ENCODE results near the gene CHPT1. TPM values are rescaled to one million over a fixed set of nuclear protein-coding genes. Genes with fewer than 3 reads are reported as not detected.

CHPT1 gene
- total RNA-seq, 3 donors from 2014 or later (not counting 1 experiment from before 2014, with no cell fraction given): 3.9 to 23.6 (median 7.3) TPM

DNA sequence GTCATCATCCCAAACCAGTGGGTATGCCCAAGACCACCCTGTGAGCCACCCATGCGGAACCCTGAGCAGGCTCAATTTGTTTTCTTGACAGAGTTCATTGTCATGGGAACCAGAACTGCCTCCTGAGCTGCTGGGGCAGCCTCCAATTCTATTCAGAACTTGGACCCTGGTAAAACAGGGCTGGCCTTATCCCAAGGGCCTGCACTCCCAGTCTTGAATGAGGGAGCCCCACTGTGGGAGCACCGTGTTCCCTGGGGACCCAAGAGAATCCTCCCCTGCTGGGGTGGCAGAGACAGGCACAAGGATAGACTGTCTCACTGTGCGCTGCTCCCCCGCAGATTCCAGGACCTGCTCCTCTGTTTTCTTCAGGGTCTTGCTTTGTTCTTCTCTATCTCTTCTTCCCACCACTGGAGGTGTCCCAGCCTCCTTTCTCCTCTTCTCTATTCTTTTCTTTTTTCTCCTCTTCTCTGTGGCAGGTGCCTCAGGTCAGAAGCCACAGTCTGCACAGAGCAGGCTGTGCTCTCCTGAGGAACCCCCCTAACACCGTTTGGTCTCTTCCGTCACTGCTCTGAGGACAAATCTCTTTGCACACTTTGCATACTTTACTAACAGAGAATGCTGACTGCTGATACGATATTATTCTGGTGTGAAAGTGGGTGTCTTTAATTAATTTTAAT, 31.2 kb upstream of the CHPT1 start:
- Histone ChIP-seq H3K27ac (ENCODE audit: low read length) (no peak overlapping the region), H3K27me3 (ENCODE audit: control insufficient read depth, insufficient read depth, low read length) (no peaks in the 10 kb centered on the region)
- ATAC-seq: no peak

DNA sequence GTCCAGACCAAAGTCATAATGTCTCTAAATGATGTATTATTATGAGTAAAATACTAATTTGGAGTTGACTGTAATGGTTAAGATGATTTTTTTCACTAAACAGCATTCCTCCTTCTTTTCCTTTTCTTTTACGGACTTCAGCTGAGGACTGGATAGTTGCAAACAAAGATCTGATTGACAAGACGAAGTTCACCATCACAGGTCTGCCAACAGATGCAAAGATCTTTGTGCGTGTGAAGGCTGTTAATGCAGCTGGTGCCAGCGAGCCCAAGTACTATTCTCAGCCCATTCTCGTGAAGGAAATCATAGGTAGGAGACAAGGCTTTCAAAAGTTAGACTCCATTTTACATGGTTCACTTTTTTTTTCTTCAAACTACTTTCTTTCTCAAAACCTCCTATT, 29.8 kb upstream of the CHPT1 start:
- H3K4me1 Mint-ChIP-seq: peaks cover 20 to 21% of the 10 kb centered on the region in 2 donors
- DNase-seq (no peak), ATAC-seq (no peak)
- H3K27ac Mint-ChIP-seq: no peak overlapping the region
- H3K9me3 Mint-ChIP-seq: no peaks in the 10 kb centered on the region
- Histone ChIP-seq H3K4me3 (ENCODE audit: low read length) (no peak overlapping the region), H3K27ac (ENCODE audit: low read length) (no peak overlapping the region), H3K36me3 (ENCODE audit: control insufficient read depth, insufficient read depth, low read length) (no peaks in the 10 kb centered on the region), H3K4me1 (ENCODE audit: control insufficient read depth, insufficient read depth, low read length) (peaks cover 17% of the 10 kb centered on the region), H3K9me3 (ENCODE audit: control insufficient read depth, insufficient read depth, low read length) (no peaks in the 10 kb centered on the region), H3K27me3 (ENCODE audit: control insufficient read depth, insufficient read depth, low read length) (no peaks in the 10 kb centered on the region)
- TF ChIP-seq CTCF (IDR thresholded peaks at IDR 0.05): no peak
- no peaks in the 10 kb centered on the region for H3K36me3 Mint-ChIP-seq
- intact Hi-C loops (cut with micrococcal nuclease): no loop called here
- peaks cover 12 to 21% of the 10 kb centered on the region in 2 donors for H3K27me3 Mint-ChIP-seq (ENCODE audit: low read depth in 2 of 2)
- WGBS (ENCODE audit: insufficient coverage): 94% methylated on average over 5 of the region's 5 CpGs
- no peak overlapping the region for H3K4me3 Mint-ChIP-seq

More for the DNA sequence above, 31.2 kb upstream of the CHPT1 start:
- no peaks in the 10 kb centered on the region for H3K9me3 Mint-ChIP-seq
- DNase-seq: no peak
- no peak overlapping the region for H3K27ac Mint-ChIP-seq
- WGBS (ENCODE audit: insufficient coverage): 93% methylated on average over 6 of the region's 7 CpGs
- H3K9me3 ChIP-seq (ENCODE audit: control insufficient read depth, insufficient read depth, low read length): no peaks in the 10 kb centered on the region
- peaks cover 8 to 9% of the 10 kb centered on the region in 2 donors for H3K4me1 Mint-ChIP-seq
- peaks cover 4% of the 10 kb centered on the region for H3K4me1 ChIP-seq (ENCODE audit: control insufficient read depth, insufficient read depth, low read length)
- H3K27me3 Mint-ChIP-seq (ENCODE audit: low read depth in 2 of 2): peaks cover 12 to 21% of the 10 kb centered on the region in 2 donors
- intact Hi-C loops (cut with micrococcal nuclease): no loop called here
- H3K4me3 Mint-ChIP-seq: no peak overlapping the region
- H3K4me3 ChIP-seq (ENCODE audit: low read length): no peak overlapping the region
- no peaks in the 10 kb centered on the region for H3K36me3 ChIP-seq (ENCODE audit: control insufficient read depth, insufficient read depth, low read length)
- H3K36me3 Mint-ChIP-seq: no peaks in the 10 kb centered on the region
- no peak for TF ChIP-seq CTCF (IDR thresholded peaks at IDR 0.05)

DNA sequence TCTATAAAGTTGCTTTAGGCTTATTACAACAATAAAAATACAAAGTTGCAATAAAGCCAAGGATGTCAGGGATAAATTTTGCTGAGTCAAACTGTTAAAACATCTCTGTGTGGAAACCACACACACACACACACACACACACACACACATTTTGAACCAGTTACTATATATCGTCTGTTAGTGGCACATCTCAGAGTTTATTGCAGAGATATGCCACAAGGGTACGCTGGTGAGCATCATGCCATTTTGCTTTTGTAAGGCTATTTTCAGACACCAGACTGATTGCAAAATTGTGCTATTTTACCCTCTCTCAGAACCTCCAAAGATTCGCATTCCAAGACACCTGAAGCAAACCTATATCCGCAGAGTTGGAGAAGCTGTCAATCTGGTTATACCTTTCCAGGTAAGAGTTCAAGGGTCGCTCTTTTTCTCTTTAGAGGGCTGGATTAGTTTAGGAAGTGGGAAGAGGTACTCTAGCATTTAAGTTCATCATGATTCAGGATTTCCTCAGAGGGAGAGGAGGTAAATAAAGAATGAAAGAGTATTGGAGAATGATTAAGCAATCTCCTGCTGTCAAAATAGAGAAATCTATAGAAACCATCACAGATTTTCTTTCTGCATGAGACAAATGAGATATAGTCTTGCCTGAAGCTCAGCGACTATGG, 27.3 kb upstream of the CHPT1 start:
- H3K9me3 Mint-ChIP-seq: no peaks in the 10 kb centered on the region
- Histone ChIP-seq H3K27ac (ENCODE audit: low read length) (no peak overlapping the region), H3K4me3 (ENCODE audit: low read length) (no peak overlapping the region), H3K4me1 (ENCODE audit: control insufficient read depth, insufficient read depth, low read length) (peaks cover 17% of the 10 kb centered on the region), H3K27me3 (ENCODE audit: control insufficient read depth, insufficient read depth, low read length) (no peaks in the 10 kb centered on the region), H3K9me3 (ENCODE audit: control insufficient read depth, insufficient read depth, low read length) (no peaks in the 10 kb centered on the region), H3K36me3 (ENCODE audit: control insufficient read depth, insufficient read depth, low read length) (no peaks in the 10 kb centered on the region)
- intact Hi-C loops (cut with micrococcal nuclease): loop anchor here (10.0 kb wide), 1 partner anchor 75 kb away; no protein-coding TSS in a partner anchor
- TF ChIP-seq CTCF (IDR thresholded peaks at IDR 0.05): peak; percentile 65
- H3K36me3 Mint-ChIP-seq: no peaks in the 10 kb centered on the region
- peaks cover 20 to 21% of the 10 kb centered on the region in 2 donors for H3K4me1 Mint-ChIP-seq
- DNase-seq (peak; percentile 20 to 77), ATAC-seq (peak; percentile 81 to 88 (median 83))
- no peak overlapping the region for H3K27ac Mint-ChIP-seq
- 55% methylated on average over 6 of the region's 6 CpGs for WGBS (ENCODE audit: insufficient coverage)
- peaks cover 10 to 24% of the 10 kb centered on the region in 2 donors for H3K27me3 Mint-ChIP-seq (ENCODE audit: low read depth in 2 of 2)
- H3K4me3 Mint-ChIP-seq: peak overlapping the region; percentile 22

Measured in natural killer cell (primary cell).